ENCODE data around the gene ZNF679.

DNA sequence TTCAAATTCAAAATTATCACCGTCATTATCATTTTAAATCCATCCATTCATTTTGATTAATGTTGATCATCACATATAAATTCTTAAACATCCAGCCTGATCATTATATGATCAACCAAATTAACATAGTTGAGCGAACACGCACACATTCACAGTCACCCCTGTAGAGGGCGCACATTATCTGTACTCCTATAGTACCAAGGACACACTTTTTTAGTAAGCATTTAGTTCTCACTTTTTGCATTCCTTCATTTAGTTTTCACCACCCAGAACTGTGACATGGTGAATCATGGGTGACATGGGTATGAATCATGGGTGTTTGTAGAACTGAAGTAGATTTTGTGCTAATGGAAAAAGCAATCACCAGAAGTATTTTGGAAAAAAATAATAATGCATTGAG is 47.3 kb upstream of the ZNF679 start:
- TF ChIP-seq, protein P1, sequence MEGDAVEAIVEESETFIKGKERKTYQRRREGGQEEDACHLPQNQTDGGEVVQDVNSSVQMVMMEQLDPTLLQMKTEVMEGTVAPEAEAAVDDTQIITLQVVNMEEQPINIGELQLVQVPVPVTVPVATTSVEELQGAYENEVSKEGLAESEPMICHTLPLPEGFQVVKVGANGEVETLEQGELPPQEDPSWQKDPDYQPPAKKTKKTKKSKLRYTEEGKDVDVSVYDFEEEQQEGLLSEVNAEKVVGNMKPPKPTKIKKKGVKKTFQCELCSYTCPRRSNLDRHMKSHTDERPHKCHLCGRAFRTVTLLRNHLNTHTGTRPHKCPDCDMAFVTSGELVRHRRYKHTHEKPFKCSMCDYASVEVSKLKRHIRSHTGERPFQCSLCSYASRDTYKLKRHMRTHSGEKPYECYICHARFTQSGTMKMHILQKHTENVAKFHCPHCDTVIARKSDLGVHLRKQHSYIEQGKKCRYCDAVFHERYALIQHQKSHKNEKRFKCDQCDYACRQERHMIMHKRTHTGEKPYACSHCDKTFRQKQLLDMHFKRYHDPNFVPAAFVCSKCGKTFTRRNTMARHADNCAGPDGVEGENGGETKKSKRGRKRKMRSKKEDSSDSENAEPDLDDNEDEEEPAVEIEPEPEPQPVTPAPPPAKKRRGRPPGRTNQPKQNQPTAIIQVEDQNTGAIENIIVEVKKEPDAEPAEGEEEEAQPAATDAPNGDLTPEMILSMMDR (optimal IDR thresholded peaks at IDR 0.05 in 1 of 3, IDR thresholded peaks at IDR 0.05 in 1 of 3, conservative IDR thresholded peaks at IDR 0.05 in 1 of 3; ENCODE audit: extremely low read depth in 1 of 3, insufficient read depth in 2 of 3, low read length in 3 of 3) = no peak
- TF ChIP-seq EZH2 (IDR thresholded peaks at IDR 0.05; ENCODE audit: low read length) = no peak
